Astrocyte of the spinal cord (primary cell): Measurements from ENCODE around the gene PDCD1.
"Not testable (repeated sequence)": the region's sequence is repeated elsewhere in the genome, so short reads cannot be mapped to it uniquely, and the experiment has no call there.

Experiments used
- DNase-seq: peaks from one replicate; pipeline ENCODE4 v3.0.0; 2011; ENCODE audit warnings: low read depth, low spot score
- H3K4me3 ChIP-seq: 2 replicates; pipeline ENCODE4 v1.5.1; 2011; ENCODE audit warnings: low read depth, mild to moderate bottlenecking, low read length, moderate library complexity
- CTCF ChIP-seq: IDR thresholded peaks from 2 replicates; pipeline ENCODE4 v1.5.1; 2012; ENCODE audit warnings: low read depth, mild to moderate bottlenecking, low read length, inconsistent platforms
- in situ Hi-C: cut with HindIII; loops from 2 replicates; pipeline ENCODE4 v1.10.0; 2017; ENCODE audit warnings: low sequenced_read_pairs

The PDCD1 gene

GRCh38 chr2:241808721-241809382 is 49.8 kb downstream of the PDCD1 start, which contains the start of gene NEU4:
Gene NEU4, plus strand, starts transcription at chr2:241809193. Its CDS starts 5,292 bp downstream, at chr2:241814485.
- H3K4me3 ChIP-seq: no peak within 1 kb of the TSS
- TF ChIP-seq CTCF: no peak
- no peak for DNase-seq
- in situ Hi-C loops: no loop called here

GRCh38 chr2:241808051-241808720 is 50.5 kb downstream of the PDCD1 start:
- in situ Hi-C loops: no loop called here
- no peak for TF ChIP-seq CTCF
- no peak for DNase-seq

GRCh38 chr2:241806217-241806616 is 52.5 kb downstream of the PDCD1 start:
- DNase-seq, in situ Hi-C loops, H3K4me3 ChIP-seq: not testable (repeated sequence)

More at GRCh38 chr2:241808051-241808720, 50.5 kb downstream of the PDCD1 start:
- no peak overlapping the region for H3K4me3 ChIP-seq

GRCh38 chr2:241804326-241805229 is 54.1 kb downstream of the PDCD1 start:
- in situ Hi-C loops: no loop called here
- no peak for TF ChIP-seq CTCF
- H3K4me3 ChIP-seq: no peak overlapping the region
- no peak for DNase-seq

GRCh38 chr2:241803387-241804325 is 55.0 kb downstream of the PDCD1 start:
- in situ Hi-C loops: no loop called here
- peak overlapping the region; percentile 27 for H3K4me3 ChIP-seq
- TF ChIP-seq CTCF: no peak
- peak; percentile 16 for DNase-seq

- H3K4me3 ChIP-seq: no peak overlapping the region
- DNase-seq: no peak
- in situ Hi-C loops: no loop called here
- TF ChIP-seq CTCF: no peak
Measured at GRCh38 chr2:241802421-241803318, 56.0 kb downstream of the PDCD1 start.
